HG03159 (cell line): Measurements from ENCODE around the gene ERP27.

ENCODE experiments used
- ATAC-seq: cut with Tn5 transposase; IDR thresholded peaks from one replicate; pipeline ENCODE4 v1.9.1; 2021; ENCODE audit warnings: mild to moderate bottlenecking, moderate library complexity; ENCODE audit not compliant: unreplicated experiment

Gene ERP27

DNA sequence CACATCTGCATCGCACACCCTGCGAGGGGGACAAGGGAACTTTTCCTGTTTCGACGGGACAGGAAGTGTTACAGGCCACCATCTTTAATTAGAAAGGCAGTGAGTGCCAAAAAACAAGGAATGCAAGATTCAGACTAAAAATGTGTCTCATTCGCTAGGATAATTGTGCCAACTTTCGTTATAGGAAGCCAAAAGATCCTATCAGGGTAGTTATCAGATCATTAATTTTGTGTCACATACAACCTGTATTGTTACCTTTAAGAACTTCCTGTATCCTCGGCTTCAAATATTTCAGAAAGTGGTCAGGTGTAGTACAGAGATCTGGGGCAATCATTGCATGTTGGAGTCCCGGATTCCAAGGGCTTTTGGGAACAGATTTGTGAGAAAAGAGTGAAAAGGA lies 33.5 kb downstream of the ERP27 start:
- ATAC-seq, result no peak

DNA sequence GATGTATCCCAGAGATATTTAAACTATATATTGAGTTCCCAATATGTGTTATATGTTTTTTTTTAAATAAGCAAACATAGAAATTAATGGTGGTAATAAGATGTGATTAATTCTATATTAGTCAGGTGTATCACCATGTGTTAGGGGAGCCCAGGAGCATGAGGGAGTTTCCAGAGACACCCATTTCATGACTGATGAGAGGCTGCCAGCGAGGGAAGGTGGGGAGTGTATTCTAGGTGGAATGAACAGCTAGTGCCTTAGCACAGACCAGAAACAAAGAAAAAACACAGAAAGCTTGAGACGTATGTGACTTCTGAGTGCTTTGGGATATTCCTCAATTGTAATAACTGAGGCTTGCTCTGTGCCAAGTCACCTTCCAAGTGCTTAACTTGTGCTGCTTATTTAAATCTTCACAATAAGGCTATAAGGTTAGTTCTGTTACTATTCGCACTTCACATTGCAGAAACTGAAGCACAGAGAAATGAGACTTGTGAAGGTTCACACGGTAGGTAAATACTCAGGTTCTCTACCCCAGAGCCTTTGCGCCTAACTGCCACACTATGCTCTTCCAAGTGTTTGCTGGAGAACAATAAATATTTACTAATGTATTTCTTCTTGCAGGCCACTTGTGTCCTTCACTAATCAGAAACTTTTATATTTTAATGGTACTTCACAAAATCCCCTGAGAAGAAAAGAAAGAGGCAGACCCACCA lies 34.8 kb downstream of the ERP27 start:
- no peak for ATAC-seq

DNA sequence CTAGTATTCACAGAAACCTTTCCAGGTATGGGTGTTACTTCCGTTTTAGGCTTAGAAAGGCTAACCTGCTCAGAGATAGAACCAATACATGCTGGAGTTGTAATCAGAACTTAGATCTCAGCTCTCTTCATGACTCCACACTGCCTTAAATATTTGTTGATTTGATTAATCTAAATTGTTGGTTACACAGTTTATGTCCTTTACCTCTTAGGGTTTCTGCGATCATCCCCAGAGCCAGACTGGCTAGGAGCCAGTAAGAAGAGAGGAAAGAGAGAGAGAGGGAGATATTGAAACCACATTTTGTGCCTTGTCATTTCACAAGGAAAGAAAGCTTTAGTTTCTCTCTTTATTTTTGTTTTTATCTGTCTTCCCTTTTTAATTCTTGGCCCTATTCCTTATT lies 35.9 kb downstream of the ERP27 start:
- no peak for ATAC-seq

DNA sequence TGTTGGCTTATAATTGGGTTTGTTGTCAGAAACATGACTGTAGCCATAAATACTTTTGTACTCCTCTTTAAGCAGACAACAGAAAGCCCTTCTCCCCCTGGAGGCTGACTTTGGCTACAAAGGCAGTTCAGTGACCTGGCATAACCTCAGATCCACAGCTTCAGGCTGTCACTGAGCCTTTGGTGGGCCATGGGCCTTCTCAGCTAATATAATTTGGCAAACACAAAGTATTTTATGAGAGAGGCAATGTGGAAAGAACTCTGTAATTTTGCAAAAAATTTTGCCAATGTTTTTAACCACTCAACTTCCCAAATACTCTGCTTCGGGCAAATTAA lies 37.1 kb downstream of the ERP27 start:
- ATAC-seq, result no peak

DNA sequence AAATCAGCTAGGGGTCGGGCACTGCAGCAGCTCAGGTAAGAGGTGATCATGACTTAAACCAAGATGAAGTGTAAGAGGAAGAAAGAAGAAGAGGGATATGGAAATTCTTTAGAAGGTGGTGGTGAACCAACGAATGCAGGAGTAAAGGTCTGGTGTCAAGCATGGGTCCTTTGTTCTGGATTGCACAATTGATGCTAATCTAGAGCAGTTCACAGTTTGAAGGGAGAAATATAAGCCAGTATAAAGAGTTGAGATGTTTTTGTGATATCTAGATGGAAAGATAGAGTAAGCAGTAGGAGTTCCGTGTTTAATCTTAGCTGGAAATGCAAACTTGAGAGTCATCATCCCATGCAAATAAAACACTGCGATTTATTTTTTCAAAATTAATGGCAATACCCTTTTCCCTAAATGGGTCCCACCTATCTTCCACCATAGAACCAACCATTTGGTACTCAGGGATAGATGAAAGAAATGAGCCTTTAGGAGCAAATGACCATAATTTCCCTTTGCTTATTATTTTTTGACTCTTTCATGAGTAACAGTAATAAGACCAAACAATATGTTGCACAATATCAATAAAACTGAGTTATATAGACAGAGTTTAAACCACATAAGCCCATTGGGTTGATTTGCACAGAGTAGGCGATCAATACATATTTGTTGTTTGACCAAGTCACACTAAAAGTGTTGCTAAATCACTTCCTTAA lies 37.7 kb downstream of the ERP27 start:
- no peak for ATAC-seq

DNA sequence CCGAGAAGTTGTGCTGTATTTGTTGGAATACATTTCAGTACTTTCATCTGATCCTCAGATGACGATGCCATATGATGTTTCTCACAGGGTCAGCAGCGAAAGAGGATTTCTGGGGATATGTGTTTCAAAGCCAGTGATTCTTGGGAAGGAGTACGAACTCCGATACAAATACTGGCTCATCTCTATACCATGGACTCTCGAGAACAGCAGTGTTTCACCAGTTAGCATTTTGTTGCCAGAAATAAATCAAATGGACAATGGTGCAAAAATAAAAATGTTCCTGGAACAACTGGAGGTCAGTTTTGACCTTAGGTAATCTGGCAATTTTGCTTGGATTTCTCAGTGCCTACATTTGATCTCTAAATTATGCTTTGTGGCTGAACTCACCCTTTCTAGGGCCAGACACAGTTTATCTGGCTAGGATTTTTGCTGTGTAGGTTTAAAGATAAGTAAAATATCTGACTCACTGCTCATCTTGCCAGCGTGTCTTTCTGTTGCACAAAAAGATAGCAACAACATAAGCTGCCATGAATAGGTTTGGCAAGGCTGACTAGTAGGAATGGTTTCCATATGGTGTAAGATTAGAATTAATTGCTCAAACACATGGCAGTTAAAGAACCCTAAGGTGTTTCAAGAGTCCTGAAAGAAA lies 41.7 kb downstream of the ERP27 start:
- ATAC-seq, result no peak

DNA sequence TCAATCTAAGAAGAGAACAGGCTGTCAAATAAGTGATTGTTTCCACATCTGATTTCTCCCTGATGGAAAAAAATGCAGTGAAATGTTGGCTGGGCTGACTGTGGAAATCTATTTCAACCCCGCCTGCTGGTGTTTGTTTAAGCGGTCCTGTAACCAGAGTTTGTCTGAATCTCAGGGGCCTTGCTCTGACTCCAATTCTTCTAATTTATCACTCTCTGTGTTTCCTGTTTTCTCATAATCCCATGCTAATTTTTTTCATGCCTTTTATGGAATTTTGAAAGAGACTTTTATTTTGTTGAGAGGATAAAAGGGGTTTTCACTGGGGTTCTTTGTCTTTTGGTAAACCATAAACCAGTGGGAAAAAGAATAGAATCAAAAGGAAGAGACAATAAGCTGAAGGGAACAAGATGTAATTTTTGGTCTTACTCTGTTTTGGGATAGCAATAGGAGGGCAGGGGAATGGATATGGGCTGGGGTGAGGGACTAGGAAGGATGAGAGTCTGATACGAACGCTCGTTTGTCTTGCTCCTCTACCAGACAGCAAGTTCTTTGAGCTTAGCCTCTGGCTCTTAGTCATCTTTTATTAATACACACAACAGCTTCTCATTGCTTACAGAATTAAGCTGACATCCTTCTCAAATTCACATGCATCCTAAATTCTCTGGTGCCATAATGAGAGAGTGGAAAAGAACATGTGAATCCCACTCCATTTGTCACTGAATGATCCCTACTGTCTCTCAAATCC lies 44.7 kb downstream of the ERP27 start:
- ATAC-seq, result no peak

DNA sequence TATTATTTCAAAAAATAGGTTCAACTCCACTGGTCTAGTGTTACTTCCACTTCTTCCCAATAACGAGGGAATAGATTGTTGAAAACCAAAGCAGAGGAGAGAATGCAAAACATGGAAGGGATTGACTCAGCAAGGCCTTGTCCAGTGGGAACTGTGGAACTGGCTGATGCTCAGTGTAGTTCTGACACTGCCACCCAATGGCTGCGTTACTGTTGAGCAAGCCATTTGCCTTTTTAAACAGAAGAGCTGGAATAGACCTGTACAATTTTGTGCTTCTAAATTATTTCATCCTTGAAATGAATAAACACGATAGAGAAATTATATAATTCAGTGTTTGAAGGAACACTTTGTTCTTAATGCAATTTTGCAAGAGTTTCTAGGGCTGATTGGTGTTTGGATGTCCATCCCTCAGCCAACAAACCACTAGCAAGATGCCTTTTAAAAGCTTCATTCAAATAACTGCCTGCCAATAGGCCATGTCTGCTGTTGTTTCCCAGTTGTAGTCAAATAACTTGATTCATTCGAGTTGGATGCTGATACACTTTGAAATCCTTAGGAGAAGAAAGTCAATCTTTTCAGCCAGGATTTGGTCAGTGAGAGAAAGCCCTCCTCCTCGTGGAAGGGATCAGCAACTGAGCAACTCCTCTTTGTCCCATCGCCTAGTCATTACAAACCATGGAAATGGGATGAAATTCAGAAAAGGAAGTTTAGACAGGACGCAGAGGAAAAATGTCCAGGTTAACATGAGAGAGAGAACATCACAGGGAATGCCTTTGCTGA lies 45.4 kb downstream of the ERP27 start:
- no peak for ATAC-seq

DNA sequence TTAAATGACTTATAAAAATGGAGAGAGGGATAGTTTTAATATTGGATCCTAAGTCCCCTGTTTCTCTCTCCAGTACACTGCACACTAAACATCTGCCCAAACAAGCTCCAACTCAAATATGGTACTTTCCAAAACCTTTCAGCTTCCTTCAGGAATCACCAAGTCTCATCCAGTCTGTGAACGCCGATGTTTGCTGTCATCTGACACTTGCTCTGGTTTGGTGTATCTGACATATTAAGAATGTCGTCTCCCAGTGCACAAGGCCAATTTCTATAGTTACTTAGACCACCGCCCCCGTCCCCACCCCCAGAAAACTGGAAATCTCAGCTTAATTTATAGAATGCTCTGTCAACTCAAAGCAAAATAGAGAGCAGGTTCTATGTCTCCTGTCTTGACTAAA lies 47.6 kb downstream of the ERP27 start:
- no peak for ATAC-seq

DNA sequence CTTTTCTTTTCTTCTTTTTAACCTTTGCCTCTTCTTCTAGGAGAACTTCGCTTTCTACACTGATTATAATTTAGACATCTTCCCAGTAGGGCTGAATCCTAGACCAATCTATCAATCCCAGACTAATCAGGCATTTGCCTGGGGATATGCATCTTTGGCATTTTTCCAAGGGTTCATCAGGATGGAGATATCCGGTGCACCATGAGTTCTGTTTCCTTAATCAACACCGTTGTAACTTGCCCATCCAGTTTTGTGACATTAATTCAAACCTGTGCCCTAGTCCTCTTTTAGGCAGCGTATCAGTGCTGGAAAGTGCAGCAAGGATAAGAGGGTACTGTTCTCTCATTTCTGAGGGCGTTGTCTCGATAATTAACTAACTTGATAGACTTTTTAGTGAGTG lies 52.1 kb downstream of the ERP27 start:
- no peak for ATAC-seq

DNA sequence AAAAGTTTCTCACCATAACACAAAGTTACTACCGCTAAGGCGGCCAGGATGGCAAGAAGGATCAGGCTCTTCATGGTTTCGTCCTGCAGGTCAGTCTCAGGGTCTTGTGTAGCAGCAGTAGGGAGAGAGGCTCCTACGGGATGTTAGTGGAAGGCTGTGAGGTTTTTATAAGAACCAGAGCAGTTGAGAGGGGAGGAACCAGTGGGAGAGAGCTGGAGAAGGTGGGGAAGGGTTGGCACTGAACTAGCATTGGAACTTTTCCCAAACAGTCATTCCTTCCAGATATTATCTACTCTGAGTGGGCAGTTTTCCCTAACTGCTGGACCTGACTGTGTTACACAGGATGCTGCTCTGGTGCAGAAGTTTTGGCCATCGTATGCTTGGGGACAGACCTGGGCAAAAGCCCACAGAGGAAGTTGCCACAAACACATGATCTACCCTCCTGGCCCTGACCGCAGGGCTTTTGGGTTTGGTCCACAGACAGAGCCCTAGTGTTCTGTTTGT lies 52.6 kb downstream of the ERP27 start, which contains the start of gene MGP:
TSS of gene MGP (minus strand) at position 137 of the 504 bp plus-strand sequence. CDS start at position 74, 63 bp downstream.
- no peak for ATAC-seq

DNA sequence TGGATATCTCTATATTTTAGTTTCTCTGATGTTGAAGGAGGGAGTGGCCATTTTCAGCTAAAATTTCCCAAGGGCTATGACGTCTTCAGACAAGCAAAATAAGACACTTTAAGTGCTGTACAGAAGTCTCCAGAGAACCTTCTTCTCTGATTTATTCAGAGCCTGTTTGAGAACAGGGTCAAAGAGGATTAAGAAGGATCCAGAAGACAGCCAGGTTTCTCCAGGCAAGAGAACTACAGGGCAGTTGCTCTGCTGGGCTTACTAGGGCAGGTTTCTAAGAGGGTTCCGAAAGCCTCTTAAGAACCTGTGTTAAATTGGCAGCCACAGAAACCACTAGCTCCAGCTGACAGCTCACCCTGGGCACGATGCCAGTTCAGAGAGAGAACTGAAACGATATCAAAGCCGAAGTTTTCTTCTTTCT lies 53.9 kb downstream of the ERP27 start:
- peak; percentile 98 for ATAC-seq

DNA sequence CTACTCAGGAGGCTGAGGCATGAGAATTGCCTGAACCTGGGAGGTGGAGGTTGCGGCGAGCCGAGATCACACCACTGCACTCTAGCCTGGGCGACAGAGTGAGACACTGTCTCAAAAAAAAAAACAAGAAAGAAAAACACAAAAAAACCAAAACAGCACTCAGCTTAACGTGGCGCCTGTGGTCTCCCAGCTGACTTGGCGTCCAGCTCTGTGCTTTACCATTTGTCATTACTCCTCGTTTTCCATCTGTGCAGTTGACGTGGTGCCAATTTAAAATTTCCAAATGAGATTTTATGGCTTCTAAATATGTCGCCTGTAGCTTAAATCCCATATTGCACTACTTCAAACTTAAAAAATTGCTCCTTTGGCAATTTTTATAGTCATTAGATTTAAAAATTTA lies 54.7 kb downstream of the ERP27 start:
- no peak for ATAC-seq

DNA sequence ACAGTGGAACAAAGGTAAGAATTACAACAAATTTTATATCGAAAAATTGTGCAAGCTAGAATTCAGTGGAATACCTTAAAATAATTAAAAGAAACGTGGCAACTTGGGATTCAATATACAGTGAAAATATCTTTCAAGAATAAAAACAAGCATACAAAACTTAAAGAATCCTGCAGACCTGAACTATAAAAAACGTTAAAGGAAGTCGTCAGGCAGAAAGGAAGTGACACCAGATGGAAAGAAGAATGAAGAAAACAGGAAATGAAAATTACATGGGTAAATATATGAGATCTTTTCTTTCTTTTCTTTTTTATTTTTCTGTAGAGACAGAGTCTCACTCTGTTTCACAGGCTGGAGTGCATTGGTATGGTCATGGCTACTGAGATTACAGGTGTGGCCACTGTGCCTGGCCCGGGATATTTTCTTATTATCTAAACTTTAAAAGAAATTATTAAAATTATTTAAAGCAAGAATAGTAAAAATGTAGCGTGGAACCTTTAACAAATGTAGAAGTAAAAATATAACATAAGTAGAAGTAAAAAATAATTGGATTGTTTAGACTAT lies 57.4 kb downstream of the ERP27 start:
- no peak for ATAC-seq

DNA sequence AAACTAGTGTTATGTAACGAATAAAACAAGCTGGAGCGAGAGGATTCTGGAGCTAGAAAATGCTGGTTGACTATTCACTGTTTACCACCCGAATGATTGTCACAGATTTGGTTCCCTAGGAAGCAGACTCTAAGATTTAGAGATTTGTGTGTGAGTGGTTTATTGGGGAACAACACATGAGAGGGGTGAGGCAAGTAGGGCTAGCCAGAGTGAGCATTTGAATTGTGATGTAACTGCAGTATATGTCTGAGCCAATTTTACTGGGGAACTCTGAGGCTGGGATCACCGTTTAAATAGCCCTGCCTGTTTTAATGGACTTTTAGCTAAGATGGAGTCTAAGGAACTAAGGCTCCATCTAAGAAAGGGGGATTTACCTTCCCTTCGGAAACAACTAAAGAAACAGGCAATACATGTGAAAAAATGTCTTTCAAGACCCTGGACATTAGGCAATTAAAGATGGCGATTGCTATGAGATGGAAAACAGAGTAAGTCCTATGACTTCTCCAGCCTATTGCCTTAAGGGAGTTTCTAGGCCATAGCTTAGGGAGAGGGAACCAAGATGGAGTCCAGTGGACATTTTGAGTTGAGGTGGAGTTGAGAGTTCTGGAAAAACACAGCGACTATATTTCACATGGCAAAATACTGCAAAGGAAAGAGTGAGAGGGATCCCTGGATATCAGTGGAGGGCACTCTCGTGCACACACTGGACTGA lies 59.0 kb downstream of the ERP27 start:
- ATAC-seq, result no peak

DNA sequence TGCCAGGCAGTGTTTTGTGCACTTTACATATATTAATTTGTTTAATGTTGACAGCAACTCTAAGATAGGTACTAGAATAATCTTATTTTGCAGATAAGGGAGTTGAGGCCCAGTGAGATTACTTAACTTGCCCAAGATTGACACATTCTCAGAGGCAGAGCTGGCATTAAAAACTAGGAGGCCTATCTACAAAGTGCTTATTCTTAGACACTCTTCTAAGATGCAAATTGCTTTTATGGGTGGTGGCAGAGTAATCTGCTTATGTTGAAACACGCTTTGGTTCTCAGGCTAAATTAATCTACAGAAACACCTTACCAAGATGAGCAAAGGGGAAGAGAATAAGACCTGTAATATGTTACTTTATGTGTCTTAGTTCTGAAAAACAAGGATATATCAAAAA lies 59.8 kb downstream of the ERP27 start:
- ATAC-seq, result no peak

DNA sequence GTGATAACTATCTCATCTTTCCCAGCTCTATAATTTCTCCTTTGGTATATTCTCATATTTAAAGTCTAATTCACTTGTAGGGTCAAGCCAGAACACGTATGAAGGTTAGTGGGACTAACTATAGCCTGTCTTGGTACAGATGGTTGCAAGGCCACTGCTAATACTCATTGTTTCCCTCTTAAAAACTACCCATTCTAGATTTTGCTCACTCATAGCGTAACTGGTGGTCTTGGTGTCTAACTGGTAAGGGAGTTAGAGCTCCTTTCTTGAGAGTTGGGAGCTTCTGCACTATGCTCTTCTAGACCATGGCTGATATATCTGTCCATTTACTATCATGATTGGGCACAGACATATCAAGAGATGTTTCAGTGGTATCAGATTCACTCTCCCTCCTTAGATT lies 61.5 kb downstream of the ERP27 start:
- ATAC-seq, result no peak

DNA sequence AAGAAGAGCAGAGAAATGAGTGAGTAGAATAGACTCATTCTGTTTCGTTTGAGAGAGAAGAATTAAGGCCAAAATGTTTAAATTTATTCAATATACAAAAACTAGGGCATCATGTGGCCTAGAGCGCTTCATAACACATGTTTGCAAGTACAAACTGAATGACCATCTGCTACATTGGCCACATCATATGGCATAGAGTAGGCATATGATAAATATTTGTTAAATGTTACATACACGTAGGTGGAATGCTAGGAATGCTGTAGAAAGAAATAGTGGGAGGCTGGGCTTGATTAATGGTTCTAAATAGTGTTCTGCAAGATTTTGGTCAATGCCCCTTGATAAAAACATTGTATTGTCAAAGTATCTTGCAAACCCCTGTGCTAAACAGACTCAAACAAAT lies 63.5 kb downstream of the ERP27 start:
- no peak for ATAC-seq

DNA sequence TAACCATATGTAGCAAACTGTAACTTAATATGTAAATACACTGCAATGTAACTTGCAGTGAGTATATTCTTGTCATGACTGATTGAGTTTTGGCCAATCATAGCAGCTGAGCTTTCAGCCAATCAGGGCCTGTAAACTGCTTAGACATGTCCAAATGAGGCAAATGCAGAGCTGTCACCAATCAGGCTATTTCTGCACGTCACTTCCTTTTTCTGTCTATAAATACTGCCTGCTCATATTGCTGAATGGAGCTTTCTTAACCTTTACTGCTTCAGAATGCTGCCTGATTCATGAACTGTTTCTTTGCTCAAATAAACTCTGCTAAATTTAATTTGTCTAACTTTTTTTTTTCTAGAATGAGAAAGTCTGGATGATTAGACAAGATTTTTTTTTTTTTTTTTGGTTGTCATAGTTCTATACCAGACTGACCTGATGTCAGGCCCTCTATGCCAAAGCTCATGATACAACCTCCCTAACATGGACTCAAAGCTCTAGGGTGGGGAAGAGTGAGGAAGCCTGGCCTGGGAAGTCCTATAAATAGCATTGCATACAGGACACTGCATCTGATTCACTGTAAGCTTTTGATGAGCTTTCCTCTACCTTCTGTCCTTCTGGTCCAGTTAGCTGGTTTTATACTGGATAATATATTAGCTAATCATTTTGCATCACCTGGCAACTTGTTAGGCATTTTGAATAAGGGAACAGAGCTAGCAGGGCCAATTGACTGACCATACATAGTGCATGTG lies 64.7 kb downstream of the ERP27 start:
- no peak for ATAC-seq
